ENCODE measurements around the gene NREP.

The NREP gene

DNA sequence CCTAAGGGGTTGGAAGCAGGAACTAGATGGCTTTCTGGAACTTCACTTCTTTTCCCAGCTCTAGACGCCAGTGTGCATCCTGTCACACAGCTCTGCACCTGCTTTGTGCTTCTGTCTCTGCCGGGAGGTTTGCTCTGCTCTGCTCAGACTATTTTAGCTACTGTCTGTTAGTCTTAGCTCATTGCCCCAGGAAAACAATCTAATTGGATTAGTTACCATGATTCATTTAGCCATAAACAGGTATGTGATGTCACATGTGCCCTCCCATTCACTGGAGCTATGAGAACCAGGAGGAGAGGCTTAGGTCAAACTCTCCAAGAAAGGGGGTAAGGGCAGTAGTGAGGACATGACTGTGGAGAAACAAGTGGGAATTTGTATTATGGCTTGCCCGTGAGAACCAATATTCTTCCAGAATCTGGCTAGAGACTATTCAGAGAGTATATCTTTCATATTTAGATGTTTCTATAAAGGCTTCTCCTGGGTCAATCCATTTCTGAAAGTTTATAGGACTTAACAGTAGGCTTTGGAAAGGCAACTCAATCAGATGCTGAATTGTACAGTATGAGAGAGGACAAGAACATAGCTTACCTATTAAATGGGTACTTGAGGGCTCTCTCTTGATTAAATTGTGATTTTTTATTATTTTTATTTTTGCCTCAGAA lies 22.4 kb upstream of the NREP start:
- Histone ChIP-seq H3K36me3 (ENCODE audit: insufficient read depth, low read length) (no peaks in the 10 kb centered on the region), H3K4me1 (ENCODE audit: insufficient read depth, low read length) (peaks cover 7% of the 10 kb centered on the region), H3K9me3 (ENCODE audit: control insufficient read depth, insufficient read depth, low read length) (no peaks in the 10 kb centered on the region), H3K9ac (ENCODE audit: low read depth, low read length) (no peak overlapping the region)

DNA sequence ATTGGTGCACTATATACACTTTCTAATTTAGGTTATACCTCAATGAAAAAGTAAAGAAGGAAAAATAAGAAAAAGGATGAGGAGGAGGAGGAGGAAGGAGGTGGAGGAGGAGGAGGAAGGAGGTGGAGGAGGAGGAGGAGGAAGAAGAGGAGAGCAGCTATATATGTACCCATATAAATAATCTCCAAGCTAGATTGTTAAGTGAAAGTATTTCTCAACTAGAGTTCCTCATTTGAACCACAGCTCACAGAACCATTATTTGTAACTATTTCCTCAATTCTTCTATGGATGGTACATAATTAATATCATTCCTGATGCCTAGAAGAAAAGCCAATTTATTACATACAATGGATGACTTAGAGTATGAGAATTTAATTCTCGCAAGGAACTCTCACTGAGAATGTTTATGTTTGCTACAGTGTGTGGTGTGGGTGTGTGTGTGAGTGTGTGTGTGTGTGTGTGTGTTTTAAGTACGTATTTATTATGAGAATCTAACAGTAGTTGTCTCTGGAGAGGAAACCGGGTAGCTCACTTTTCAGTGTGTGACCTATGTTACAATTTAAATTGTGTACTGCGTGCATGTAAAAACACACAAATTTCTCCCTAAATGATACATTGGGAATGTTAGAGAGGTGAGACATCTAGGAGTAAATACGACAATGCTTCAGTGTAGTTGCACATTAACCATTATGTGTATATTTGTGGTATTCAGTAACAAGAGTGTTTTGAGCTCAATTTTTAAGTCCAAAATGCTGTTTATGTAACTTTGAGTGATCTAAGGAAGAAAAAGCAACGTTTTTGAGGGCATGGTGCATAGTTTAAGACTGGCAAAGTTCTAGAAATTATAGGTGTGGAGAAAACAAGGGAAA lies 20.2 kb upstream of the NREP start:
- Histone ChIP-seq H3K9ac (ENCODE audit: low read depth, low read length) (no peak overlapping the region), H3K4me1 (ENCODE audit: insufficient read depth, low read length) (peaks cover 13% of the 10 kb centered on the region), H3K36me3 (ENCODE audit: insufficient read depth, low read length) (no peaks in the 10 kb centered on the region), H3K9me3 (ENCODE audit: control insufficient read depth, insufficient read depth, low read length) (no peaks in the 10 kb centered on the region)

DNA sequence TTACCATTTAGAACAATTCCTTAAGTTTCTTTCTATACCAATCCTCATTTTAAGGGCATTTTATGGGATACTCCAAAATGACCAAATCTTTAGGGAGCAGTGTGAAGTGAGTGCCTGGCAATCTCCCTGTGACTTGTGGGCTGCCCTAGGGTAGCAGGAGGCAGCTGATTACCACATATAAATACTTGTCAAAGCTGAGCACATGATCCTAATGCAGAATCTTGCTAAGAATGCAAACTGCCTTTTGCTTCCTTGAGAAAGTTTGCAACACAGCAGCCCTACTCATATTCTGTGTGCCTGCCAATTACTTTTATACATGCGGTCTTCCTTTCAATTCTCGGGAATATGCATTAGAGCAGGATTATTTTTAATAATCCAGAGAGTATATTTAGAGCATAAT lies 18.2 kb upstream of the NREP start:
- no peaks in the 10 kb centered on the region for H3K9me3 ChIP-seq (ENCODE audit: control insufficient read depth, insufficient read depth, low read length)
- no peak overlapping the region for H3K9ac ChIP-seq (ENCODE audit: low read depth, low read length)
- no peaks in the 10 kb centered on the region for H3K36me3 ChIP-seq (ENCODE audit: insufficient read depth, low read length)
- H3K4me1 ChIP-seq (ENCODE audit: insufficient read depth, low read length): peaks cover 13% of the 10 kb centered on the region

DNA sequence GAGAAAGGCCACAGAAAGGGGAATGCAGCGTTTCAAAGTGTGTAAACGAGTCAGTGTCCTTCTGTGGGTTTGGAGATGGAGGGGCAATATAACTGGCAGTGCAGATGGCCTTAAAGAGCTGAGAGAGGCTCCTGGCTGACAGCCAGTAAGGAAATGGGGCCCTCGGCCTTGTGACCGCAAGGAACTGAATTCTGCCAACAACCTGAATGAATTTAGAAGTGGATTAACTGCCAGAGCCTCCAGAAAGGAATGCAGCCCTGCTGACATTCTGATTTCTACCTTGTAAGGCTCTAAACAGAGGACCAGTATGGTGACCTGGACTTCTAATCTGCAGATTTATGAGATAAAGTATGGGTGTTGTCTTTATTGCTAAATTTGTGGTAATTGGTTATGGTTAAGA lies 17.5 kb upstream of the NREP start:
- no peak overlapping the region for H3K9ac ChIP-seq (ENCODE audit: low read depth, low read length)
- peaks cover 13% of the 10 kb centered on the region for H3K4me1 ChIP-seq (ENCODE audit: insufficient read depth, low read length)
- no peaks in the 10 kb centered on the region for H3K9me3 ChIP-seq (ENCODE audit: control insufficient read depth, insufficient read depth, low read length)

DNA sequence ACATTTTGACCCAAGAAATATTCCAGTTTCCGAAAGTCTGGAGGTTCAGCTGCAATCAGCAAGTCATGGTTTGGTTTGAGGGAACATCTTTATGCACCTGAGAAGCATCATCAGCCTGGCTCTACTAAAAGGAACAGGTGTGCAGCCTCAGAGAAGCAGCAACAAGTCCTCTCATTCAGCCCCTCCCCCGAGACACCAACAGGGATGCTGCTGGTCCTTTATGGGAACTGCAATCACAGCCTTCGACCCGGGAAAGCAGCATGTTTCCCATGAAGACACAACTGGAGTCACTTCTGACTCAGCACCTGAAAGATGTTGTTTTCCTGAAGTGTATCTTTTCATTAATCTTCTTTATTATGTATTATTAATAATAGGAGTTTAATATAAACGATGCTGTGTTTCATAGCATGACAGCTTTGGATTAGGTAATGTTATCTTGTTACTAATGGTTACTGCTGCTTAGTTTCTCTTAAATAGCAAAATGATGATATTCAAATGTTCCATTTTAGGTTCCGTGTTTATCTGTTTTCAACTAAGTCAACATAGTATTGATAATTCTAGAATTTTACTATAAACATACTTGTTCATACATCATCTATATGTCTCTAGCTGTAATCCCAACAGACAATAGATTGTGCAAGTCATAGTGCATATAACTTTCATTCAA lies 15.6 kb upstream of the NREP start:
- Histone ChIP-seq H3K4me1 (ENCODE audit: insufficient read depth, low read length) (peaks cover 13% of the 10 kb centered on the region), H3K9ac (ENCODE audit: low read depth, low read length) (no peak overlapping the region)

More for the DNA sequence above, 17.5 kb upstream of the NREP start:
- no peaks in the 10 kb centered on the region for H3K36me3 ChIP-seq (ENCODE audit: insufficient read depth, low read length)

DNA sequence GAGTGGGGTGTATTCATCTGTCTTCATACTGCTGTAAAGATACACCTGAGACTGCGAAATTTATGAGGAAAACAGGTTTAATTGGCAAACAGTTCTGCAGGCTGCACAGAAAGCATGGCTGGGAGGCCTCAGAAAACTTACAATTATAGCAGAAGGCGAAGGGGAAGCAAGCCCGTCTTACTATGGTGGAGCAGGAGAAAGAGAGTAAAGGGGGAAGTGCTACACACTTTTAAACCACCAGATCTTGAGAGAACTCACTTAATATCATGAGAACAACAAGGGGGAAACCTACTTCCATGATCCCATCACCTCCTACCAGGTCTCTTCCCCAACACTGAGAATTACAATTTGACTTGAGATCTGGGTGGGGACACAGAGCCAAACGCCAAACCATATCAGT lies 12.5 kb upstream of the NREP start:
- peaks cover 7% of the 10 kb centered on the region for H3K4me1 ChIP-seq (ENCODE audit: insufficient read depth, low read length)
- no peak overlapping the region for H3K9ac ChIP-seq (ENCODE audit: low read depth, low read length)
- no peaks in the 10 kb centered on the region for H3K9me3 ChIP-seq (ENCODE audit: control insufficient read depth, insufficient read depth, low read length)
- no peaks in the 10 kb centered on the region for H3K36me3 ChIP-seq (ENCODE audit: insufficient read depth, low read length)

More for the DNA sequence above, 15.6 kb upstream of the NREP start:
- Histone ChIP-seq H3K36me3 (ENCODE audit: insufficient read depth, low read length) (no peaks in the 10 kb centered on the region), H3K9me3 (ENCODE audit: control insufficient read depth, insufficient read depth, low read length) (no peaks in the 10 kb centered on the region)

DNA sequence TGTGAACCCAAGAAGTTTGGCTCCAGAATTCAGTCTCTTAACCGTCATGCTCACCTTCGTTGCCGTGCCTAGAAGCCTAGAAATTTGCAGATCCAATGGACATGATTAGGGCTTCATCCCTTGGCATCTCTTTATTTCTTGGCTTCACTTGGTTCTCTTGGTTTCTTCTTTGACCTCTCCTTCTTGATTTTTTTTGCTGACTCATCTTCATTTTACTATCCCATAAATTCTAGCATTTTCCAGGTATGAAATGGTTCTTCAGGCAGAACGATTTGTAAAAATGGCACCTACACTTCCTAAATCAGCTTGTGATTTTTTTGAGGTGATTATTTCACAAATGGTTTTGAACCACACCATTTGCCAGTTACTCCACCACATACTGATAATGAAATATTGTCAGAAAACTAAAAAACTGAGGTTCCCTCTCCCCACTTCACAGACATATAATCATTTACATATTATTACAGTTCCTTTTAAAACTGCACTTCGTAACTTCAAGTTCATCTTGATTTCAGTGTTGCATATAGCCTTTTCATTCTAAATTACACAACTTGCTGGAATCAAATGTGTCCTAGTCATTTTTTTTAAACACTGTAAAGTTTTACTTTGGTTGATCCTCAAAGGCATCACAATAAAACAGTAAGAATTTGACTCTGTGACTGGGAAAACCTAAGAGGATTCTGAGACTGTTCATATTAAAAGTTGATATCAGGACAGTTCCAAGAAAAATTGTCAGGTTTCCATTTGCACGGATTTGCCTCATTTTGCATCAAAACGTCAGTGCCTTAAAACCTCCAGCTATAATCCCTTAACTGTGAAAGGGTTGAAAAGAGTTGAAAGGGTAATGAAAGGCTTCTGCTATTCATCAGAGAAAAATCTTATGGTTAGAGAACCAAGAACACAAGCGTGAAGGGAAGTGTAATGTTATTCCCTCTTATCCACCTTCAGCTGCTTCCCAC lies 8.9 kb upstream of the NREP start:
- Histone ChIP-seq H3K4me1 (ENCODE audit: insufficient read depth, low read length) (no peaks in the 10 kb centered on the region), H3K9ac (ENCODE audit: low read depth, low read length) (no peak overlapping the region), H3K36me3 (ENCODE audit: insufficient read depth, low read length) (no peaks in the 10 kb centered on the region), H3K9me3 (ENCODE audit: control insufficient read depth, insufficient read depth, low read length) (no peaks in the 10 kb centered on the region)

DNA sequence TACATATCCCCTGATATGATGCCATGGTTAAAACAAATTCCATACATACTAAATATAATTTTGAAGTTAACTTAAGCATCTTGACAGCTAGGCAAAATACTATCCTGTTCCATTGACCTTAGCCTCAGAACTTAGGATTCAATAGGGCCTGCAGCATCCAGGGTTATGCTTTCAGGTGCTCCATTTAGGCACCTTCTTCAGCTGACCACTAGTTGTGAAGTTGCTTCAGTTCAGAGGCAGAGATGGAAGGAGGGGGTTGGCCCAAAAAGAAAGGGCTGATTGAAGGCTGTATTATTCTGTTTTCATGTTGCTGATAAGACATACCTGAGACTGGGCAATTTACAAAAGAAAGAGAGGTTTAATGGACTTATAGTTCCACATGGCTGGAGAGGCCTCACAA lies 7.0 kb upstream of the NREP start:
- Histone ChIP-seq H3K4me1 (ENCODE audit: insufficient read depth, low read length) (peaks cover under 1% of the 10 kb centered on the region; the same call in 1 of the 2 replicates), H3K9ac (ENCODE audit: low read depth, low read length) (no peak overlapping the region), H3K9me3 (ENCODE audit: control insufficient read depth, insufficient read depth, low read length) (no peaks in the 10 kb centered on the region), H3K36me3 (ENCODE audit: insufficient read depth, low read length) (no peaks in the 10 kb centered on the region)

DNA sequence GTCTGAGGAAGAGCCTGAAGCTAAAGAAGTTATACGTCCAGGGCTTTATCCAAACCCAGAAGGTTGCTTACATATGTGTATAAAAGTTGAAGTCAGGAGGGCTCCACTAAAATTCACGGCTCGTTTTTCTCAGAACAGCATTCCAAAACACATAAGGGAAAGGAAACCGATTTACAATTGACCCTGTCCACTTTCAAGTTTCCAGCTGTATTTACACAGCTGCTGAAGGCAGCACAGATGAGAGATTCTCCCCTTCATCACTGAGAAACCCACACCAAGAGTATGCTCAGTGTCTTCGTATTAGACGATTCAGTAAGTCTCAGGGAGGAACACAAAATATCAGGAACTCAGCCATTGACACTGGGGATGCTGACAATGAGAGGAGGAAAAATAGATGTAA lies 5.9 kb upstream of the NREP start:
- peaks cover 8% of the 10 kb centered on the region; the same call in 1 of the 2 replicates for H3K4me1 ChIP-seq (ENCODE audit: insufficient read depth, low read length)
- no peaks in the 10 kb centered on the region for H3K9me3 ChIP-seq (ENCODE audit: control insufficient read depth, insufficient read depth, low read length)
- no peaks in the 10 kb centered on the region for H3K36me3 ChIP-seq (ENCODE audit: insufficient read depth, low read length)
- no peak overlapping the region for H3K9ac ChIP-seq (ENCODE audit: low read depth, low read length)

DNA sequence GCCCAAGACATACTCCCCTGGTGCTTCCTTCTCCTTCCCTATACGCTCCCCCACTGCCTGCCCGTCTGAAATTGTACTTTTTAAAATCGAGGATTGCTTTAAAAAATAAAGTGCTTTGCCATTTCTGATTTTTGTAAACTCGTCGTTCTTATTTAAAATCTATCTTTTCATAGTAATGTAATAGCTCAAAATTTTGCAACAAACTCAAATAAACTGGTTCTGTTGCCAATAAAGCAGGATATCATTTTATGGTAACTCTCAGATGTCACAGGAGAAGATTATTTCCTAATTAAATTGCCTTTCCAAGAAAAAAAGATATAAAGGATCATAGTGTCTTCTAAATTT lies 1.3 kb upstream of the NREP start:
- Histone ChIP-seq H3K4me1 (ENCODE audit: insufficient read depth, low read length) (peaks cover 16% of the 10 kb centered on the region), H3K9ac (ENCODE audit: low read depth, low read length) (peak overlapping the region; percentile 93), H3K9me3 (ENCODE audit: control insufficient read depth, insufficient read depth, low read length) (no peaks in the 10 kb centered on the region), H3K36me3 (ENCODE audit: insufficient read depth, low read length) (no peaks in the 10 kb centered on the region)

DNA sequence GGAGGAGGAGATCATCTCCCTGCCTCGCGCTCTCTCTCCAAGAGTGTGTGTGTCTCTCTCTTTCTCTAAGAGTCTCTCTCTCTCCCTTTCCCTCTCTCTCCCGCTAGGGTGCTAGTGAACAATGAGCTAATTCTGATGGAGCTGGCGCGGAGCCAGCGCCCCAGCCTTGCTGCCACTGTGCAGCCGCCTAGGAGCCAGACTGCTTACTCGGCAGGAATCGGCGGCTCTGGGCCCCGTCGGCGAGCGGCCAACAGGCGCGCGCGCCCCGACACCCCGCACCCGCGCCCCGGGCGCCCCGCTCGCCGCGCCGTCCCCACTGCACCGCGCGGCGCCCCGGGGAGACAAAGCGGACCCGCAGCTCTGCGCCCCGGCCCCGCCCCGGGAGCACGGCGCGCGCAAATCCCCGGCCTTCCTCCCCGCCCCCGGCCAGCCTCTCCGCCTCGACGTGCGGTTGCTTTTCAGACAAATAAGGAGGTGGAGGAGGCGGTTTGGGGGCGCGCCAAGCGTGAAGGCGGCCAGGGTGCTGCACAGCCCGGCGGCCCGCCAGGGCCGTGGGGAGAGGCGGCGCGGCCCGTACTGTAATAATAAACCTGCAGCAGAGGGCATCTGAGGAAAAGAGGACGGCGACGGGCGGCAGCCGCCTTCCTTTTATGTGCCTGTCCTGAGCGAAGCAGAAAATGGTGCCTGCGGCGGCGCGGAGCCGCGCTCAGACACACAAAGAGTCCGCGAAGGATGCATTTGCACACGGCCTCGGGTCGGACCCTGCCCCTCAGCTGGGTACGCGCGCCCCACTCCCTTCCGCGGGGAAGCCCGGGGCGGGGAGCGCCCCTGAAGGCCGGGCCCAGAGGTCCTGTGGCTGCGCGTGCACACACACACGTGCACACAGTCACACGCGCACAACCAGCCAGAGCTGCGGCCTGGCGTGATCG lies 625 bp upstream of the NREP start:
- Histone ChIP-seq H3K36me3 (ENCODE audit: insufficient read depth, low read length) (no peaks in the 10 kb centered on the region), H3K4me1 (ENCODE audit: insufficient read depth, low read length) (peaks cover 16% of the 10 kb centered on the region), H3K9ac (ENCODE audit: low read depth, low read length) (peak overlapping the region; percentile 93), H3K9me3 (ENCODE audit: control insufficient read depth, insufficient read depth, low read length) (no peaks in the 10 kb centered on the region)

DNA sequence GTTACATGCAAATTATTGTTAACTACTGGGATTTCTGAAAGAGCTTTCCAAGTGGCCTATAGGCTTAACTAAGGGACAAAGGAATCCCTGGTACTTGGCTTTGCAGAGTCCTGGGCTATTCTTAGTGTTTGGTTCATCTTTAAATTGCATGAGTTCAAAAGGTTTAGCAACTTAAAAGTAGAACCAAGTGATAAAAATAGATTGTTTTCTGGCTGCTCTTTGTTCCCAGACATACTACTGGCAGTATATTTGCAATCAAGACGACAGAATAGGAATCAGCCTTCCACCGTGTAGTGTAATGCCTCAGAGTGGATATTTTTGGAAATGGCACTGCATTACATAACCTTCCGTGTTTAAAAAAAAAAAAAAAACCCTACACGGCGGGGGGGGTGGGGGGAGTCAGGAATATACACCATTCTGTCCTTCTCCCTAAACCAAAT lies 1.0 kb downstream of the NREP start:
- Histone ChIP-seq H3K4me1 (ENCODE audit: insufficient read depth, low read length) (peaks cover 16% of the 10 kb centered on the region), H3K9ac (ENCODE audit: low read depth, low read length) (peak overlapping the region; percentile 93), H3K36me3 (ENCODE audit: insufficient read depth, low read length) (no peaks in the 10 kb centered on the region), H3K9me3 (ENCODE audit: control insufficient read depth, insufficient read depth, low read length) (no peaks in the 10 kb centered on the region)

DNA sequence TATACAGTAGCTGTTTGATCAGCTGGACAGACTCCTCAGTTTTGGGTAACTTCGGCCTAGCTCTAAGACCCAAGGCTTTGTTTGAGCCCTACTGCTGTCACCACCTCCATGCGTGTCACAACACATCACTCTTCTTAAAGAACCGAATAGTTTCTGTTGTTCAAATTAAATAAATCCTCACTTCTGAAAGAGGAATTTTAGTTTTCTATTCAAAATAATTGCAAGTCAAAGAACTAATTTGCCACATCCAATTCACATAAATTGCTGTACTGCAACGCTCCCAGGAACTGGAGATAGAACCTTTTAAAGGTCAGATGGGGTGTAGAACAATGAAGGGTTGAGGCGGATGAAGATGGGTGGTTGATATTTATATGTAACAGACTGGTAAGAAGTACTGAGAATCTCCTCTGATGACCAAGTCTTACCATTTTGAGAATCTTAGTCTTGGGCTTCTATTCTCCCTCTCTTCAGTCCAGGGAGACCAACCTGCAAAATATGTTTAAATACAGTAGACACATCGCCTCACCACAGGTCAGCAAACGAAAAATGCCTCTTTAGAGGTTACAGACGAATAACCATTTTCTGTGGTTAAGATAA lies 1.6 kb downstream of the NREP start:
- no peaks in the 10 kb centered on the region for H3K36me3 ChIP-seq (ENCODE audit: insufficient read depth, low read length)
- peak overlapping the region; percentile 93; the same call in 1 of the 2 replicates for H3K9ac ChIP-seq (ENCODE audit: low read depth, low read length)
- H3K4me1 ChIP-seq (ENCODE audit: insufficient read depth, low read length): peaks cover 16% of the 10 kb centered on the region
- H3K9me3 ChIP-seq (ENCODE audit: control insufficient read depth, insufficient read depth, low read length): no peaks in the 10 kb centered on the region
